Activated CD4-positive, alpha-beta T cell treated with anti-CD3 and anti-CD28 coated beads, Interleukin-10, Interleukin-2, amounts not matched to agents 100 ng/mL and 50 ng/mL, durations not matched to agents 16 hours and 8 hours (primary cell): Measurements from ENCODE around the gene MMEL1.

ENCODE experiments used
- DNase-seq: peaks from one replicate; pipeline ENCODE4 v3.0.0-alpha.2; 2020

The MMEL1 gene

GRCh38 chr1:2604844-2605508 is 27.8 kb downstream of the MMEL1 start:
- DNase-seq: no peak

- no peak for DNase-seq
These were observed 28.5 kb downstream of the MMEL1 start for GRCh38 chr1:2604156-2604843.

GRCh38 chr1:2603521-2604155 is 29.2 kb downstream of the MMEL1 start:
- no peak for DNase-seq

GRCh38 chr1:2602866-2603520 is 29.8 kb downstream of the MMEL1 start:
- no peak for DNase-seq

GRCh38 chr1:2602311-2602835 is 30.4 kb downstream of the MMEL1 start:
- DNase-seq: no peak

- DNase-seq: no peak
These were observed 31.0 kb downstream of the MMEL1 start for GRCh38 chr1:2601721-2602303.

- DNase-seq: no peak
These were observed 34.4 kb downstream of the MMEL1 start for GRCh38 chr1:2598329-2598931.

- no peak for DNase-seq
These were observed 35.1 kb downstream of the MMEL1 start for GRCh38 chr1:2597441-2598328.

- DNase-seq: no peak
These were observed 36.1 kb downstream of the MMEL1 start for GRCh38 chr1:2596530-2597333.

GRCh38 chr1:2595812-2596529 is 36.8 kb downstream of the MMEL1 start:
- DNase-seq: no peak

GRCh38 chr1:2595261-2595811 is 37.5 kb downstream of the MMEL1 start:
- no peak for DNase-seq

GRCh38 chr1:2594641-2595131 is 38.1 kb downstream of the MMEL1 start:
- DNase-seq: no peak

- DNase-seq: no peak
These were observed 38.7 kb downstream of the MMEL1 start for GRCh38 chr1:2594001-2594640.

- DNase-seq: no peak
These were observed 39.5 kb downstream of the MMEL1 start for GRCh38 chr1:2593251-2593878.

- DNase-seq: no peak
These were observed 40.1 kb downstream of the MMEL1 start for GRCh38 chr1:2592672-2593071.

- no peak for DNase-seq
These were observed 41.1 kb downstream of the MMEL1 start for GRCh38 chr1:2591581-2592261.

- no peak for DNase-seq
These were observed 41.6 kb downstream of the MMEL1 start for GRCh38 chr1:2591233-2591580.
